ENCODE measurements around the gene EPN3. TPM values are rescaled to one million over a fixed set of nuclear protein-coding genes. Genes with fewer than 3 reads are reported as not detected.

Gene EPN3
- polyA plus RNA-seq, 1 donor (not counting 4 experiments of a cell fraction or from before 2014, with no cell fraction given): 66.7 TPM

- peak; percentile 79 for DNase-seq (ENCODE audit: low read depth, low spot score)
- peak overlapping the region; percentile 46 for H3K4me2 ChIP-seq (ENCODE audit: control insufficient read depth, extremely low read depth, insufficient read depth, low read depth, low read length)
- H3K4me1 ChIP-seq (ENCODE audit: control insufficient read depth, extremely low read depth, insufficient read depth, low read length): peaks cover 10% of the 10 kb centered on the region
- dilution Hi-C loops (cut with MboI; ENCODE audit: extremely low pct_ligation_motif_present, low sequenced_read_pairs): no loop called here
- H3K36me3 ChIP-seq (ENCODE audit: control insufficient read depth in 2 of 2, extremely low read depth in 1 of 2, insufficient read depth in 2 of 2, low read length in 2 of 2): no peaks in the 10 kb centered on the region
- no peaks in the 10 kb centered on the region for H3K79me2 ChIP-seq (ENCODE audit: control insufficient read depth, insufficient read depth, low read length)
- TF ChIP-seq CTCF (optimal IDR thresholded peaks at IDR 0.05 in 1 of 3, IDR thresholded peaks at IDR 0.05 in 1 of 3, conservative IDR thresholded peaks at IDR 0.05 in 1 of 3; ENCODE audit: extremely low read depth in 1 of 3, insufficient read depth in 2 of 3, low read length in 3 of 3) (no peak), EZH2 (IDR thresholded peaks at IDR 0.05; ENCODE audit: low read length) (no peak)
- peak overlapping the region; percentile 54 for H2AFZ ChIP-seq (ENCODE audit: control insufficient read depth, low read length)
- H4K20me1 ChIP-seq (ENCODE audit: control insufficient read depth, extremely low read depth, insufficient read depth, low read length): no peaks in the 10 kb centered on the region
- H3K27ac ChIP-seq (ENCODE audit: control insufficient read depth, insufficient read depth, low read length): peak overlapping the region; percentile 42
- peak; percentile 71 for FAIRE-seq
- peak overlapping the region; percentile 8 for H3K9ac ChIP-seq (ENCODE audit: control insufficient read depth, extremely low read depth, insufficient read depth, low read length)
- no peaks in the 10 kb centered on the region for H3K27me3 ChIP-seq (ENCODE audit: control insufficient read depth, extremely low read depth, insufficient read depth, low read length)
- H3K9me3 ChIP-seq (ENCODE audit: control insufficient read depth, low read depth, low read length): no peaks in the 10 kb centered on the region
- no peak overlapping the region for H3K4me3 ChIP-seq (ENCODE audit: control insufficient read depth in 2 of 3, extremely low read depth in 1 of 3, insufficient read depth in 2 of 3, low read depth in 1 of 3, low read length in 3 of 3)
- H3K9me1 ChIP-seq (ENCODE audit: control insufficient read depth, extremely low read depth, insufficient read depth, low read length): no peaks in the 10 kb centered on the region
Measured at GRCh38 chr17:50498021-50498874, 34.3 kb upstream of the EPN3 start.

- H3K36me3 ChIP-seq (ENCODE audit: control insufficient read depth in 2 of 2, extremely low read depth in 1 of 2, insufficient read depth in 2 of 2, low read length in 2 of 2): no peaks in the 10 kb centered on the region
- no peaks in the 10 kb centered on the region for H3K9me3 ChIP-seq (ENCODE audit: control insufficient read depth, low read depth, low read length)
- peaks cover 18% of the 10 kb centered on the region for H3K4me1 ChIP-seq (ENCODE audit: control insufficient read depth, extremely low read depth, insufficient read depth, low read length)
- H3K27ac ChIP-seq (ENCODE audit: control insufficient read depth, insufficient read depth, low read length): no peak overlapping the region
- H4K20me1 ChIP-seq (ENCODE audit: control insufficient read depth, extremely low read depth, insufficient read depth, low read length): no peaks in the 10 kb centered on the region
- no peak overlapping the region for H3K4me3 ChIP-seq (ENCODE audit: control insufficient read depth in 2 of 3, extremely low read depth in 1 of 3, insufficient read depth in 2 of 3, low read depth in 1 of 3, low read length in 3 of 3)
- no peak overlapping the region for H3K9ac ChIP-seq (ENCODE audit: control insufficient read depth, extremely low read depth, insufficient read depth, low read length)
- no peaks in the 10 kb centered on the region for H3K9me1 ChIP-seq (ENCODE audit: control insufficient read depth, extremely low read depth, insufficient read depth, low read length)
- H3K4me2 ChIP-seq (ENCODE audit: control insufficient read depth, extremely low read depth, insufficient read depth, low read depth, low read length): no peak overlapping the region
- dilution Hi-C loops (cut with MboI; ENCODE audit: extremely low pct_ligation_motif_present, low sequenced_read_pairs): no loop called here
- TF ChIP-seq CTCF (optimal IDR thresholded peaks at IDR 0.05 in 1 of 3, IDR thresholded peaks at IDR 0.05 in 1 of 3, conservative IDR thresholded peaks at IDR 0.05 in 1 of 3; ENCODE audit: extremely low read depth in 1 of 3, insufficient read depth in 2 of 3, low read length in 3 of 3): no peak
- TF ChIP-seq EZH2 (IDR thresholded peaks at IDR 0.05; ENCODE audit: low read length): no peak
- H3K27me3 ChIP-seq (ENCODE audit: control insufficient read depth, extremely low read depth, insufficient read depth, low read length): no peaks in the 10 kb centered on the region
- no peaks in the 10 kb centered on the region for H3K79me2 ChIP-seq (ENCODE audit: control insufficient read depth, insufficient read depth, low read length)
- FAIRE-seq (no peak), DNase-seq (ENCODE audit: low read depth, low spot score) (no peak)
- H2AFZ ChIP-seq (ENCODE audit: control insufficient read depth, low read length): no peak overlapping the region
Measured at GRCh38 chr17:50499270-50499669, 33.3 kb upstream of the EPN3 start.

All from keratinocyte (primary cell).